IMR-90 (cell line): ENCODE data around the gene SIT1. TPM values are rescaled to one million over a fixed set of nuclear protein-coding genes. Genes with fewer than 3 reads are reported as not detected.

Source experiments
- ATAC-seq: fragments of 200-7000 bp; cut with Tn5 transposase; 2 replicates; pipeline ENCODE4 v1.9.1; 2020; ENCODE audit warnings: low read depth, mild to moderate bottlenecking, moderate library complexity
- BruUV-seq: library from RNA; stranded (reverse); fragments of 400-500 nt; replicated peaks from 2 replicates; lab custom pipeline; 2021; lab: Mats Ljungman, UMichigan
- CTCF ChIA-PET: fragments of 300-600 bp; formaldehyde crosslinking; extraction: SDS; loops from one replicate; lab custom pipeline; 2021; ENCODE audit warnings: antibody characterized with exemption; lab: Yijun Ruan, JAX
- POLR2A ChIA-PET: fragments of 300-600 bp; sonication (Branson Sonifier 250); formaldehyde crosslinking; loops from one replicate; lab custom pipeline; 2022; ENCODE audit warnings: antibody characterized with exemption; ENCODE audit not compliant: unreplicated experiment; lab: Charles Lee
- DNase-seq: peaks from one replicate; pipeline ENCODE4 v3.0.0; 2013
- H2AFZ ChIP-seq: replicated peaks from 2 replicates; pipeline ENCODE3; 2013; ENCODE audit warnings: low read length, mild to moderate bottlenecking; ENCODE audit not compliant: poor library complexity
- H2AK5ac ChIP-seq: 2 replicates; pipeline ENCODE4 v1.6.1; 2013; ENCODE audit warnings: low read depth, low read length, inconsistent platforms
- H2AK9ac ChIP-seq: replicated peaks from 2 replicates; pipeline ENCODE3; 2013; ENCODE audit warnings: mild to moderate bottlenecking, low read depth, low read length, moderate library complexity; ENCODE audit not compliant: poor library complexity
- H2BK120ac ChIP-seq: 2 replicates; pipeline ENCODE4 v1.6.1; 2013; ENCODE audit warnings: low read depth, low read length, inconsistent platforms
- H2BK15ac ChIP-seq: 3 replicates; pipeline ENCODE4 v1.6.1; 2013; ENCODE audit warnings: low read depth, low read length, inconsistent platforms
- H2BK20ac ChIP-seq: 2 replicates; pipeline ENCODE4 v1.6.1; 2013; ENCODE audit warnings: low read depth, mild to moderate bottlenecking, inconsistent platforms, low read length, moderate library complexity
- H2BK5ac ChIP-seq: 2 replicates; pipeline ENCODE4 v1.6.1; 2013; ENCODE audit warnings: mild to moderate bottlenecking, low read depth, low read length, inconsistent platforms; ENCODE audit not compliant: poor library complexity, severe bottlenecking
- H3K14ac ChIP-seq: replicated peaks from 2 replicates; pipeline ENCODE4 v1.6.1; 2013; ENCODE audit warnings: low read depth, low read length, inconsistent platforms
- H3K18ac ChIP-seq: 2 replicates; pipeline ENCODE4 v1.6.1; 2013; ENCODE audit warnings: low read depth, low read length, control low read depth
- H3K23ac ChIP-seq: 2 replicates; pipeline ENCODE4 v1.6.1; 2013; ENCODE audit warnings: low read depth, low read length, inconsistent platforms
- H3K27ac ChIP-seq: 2 replicates; pipeline ENCODE4 v1.5.1; 2013; ENCODE audit warnings: mild to moderate bottlenecking, control low read depth, low read length; ENCODE audit not compliant: insufficient read depth
- H3K27me3 ChIP-seq: 2 replicates; pipeline ENCODE4 v1.6.1; 2013; ENCODE audit warnings: low read length; ENCODE audit not compliant: control insufficient read depth, insufficient read depth
- H3K36me3 ChIP-seq: 2 replicates; pipeline ENCODE4 v1.6.1; 2013; ENCODE audit warnings: low read length, mixed read lengths; ENCODE audit not compliant: control insufficient read depth, insufficient read depth
- H3K4ac ChIP-seq: 2 replicates; pipeline ENCODE4 v1.6.1; 2013; ENCODE audit warnings: low read depth, low read length, inconsistent platforms
- H3K4me1 ChIP-seq: 2 replicates; pipeline ENCODE4 v1.6.1; 2013; ENCODE audit warnings: low read length, mixed read lengths; ENCODE audit not compliant: control insufficient read depth, insufficient read depth
- H3K4me2 ChIP-seq: 2 replicates; pipeline ENCODE4 v1.6.1; 2013; ENCODE audit warnings: low read depth, mild to moderate bottlenecking, control low read depth, low read length, moderate library complexity
- H3K4me3 ChIP-seq: 2 replicates; pipeline ENCODE4 v1.5.1; 2013; ENCODE audit warnings: low read depth, mild to moderate bottlenecking, control low read depth, low read length, moderate library complexity; ENCODE audit not compliant: insufficient read depth
- H3K56ac ChIP-seq: 2 replicates; pipeline ENCODE4 v1.6.1; 2013; ENCODE audit warnings: low read length, inconsistent platforms; ENCODE audit not compliant: insufficient read depth; ENCODE audit errors: extremely low read depth
- H3K79me1 ChIP-seq, 2 experiments: 2 replicates each; pipeline ENCODE4 v1.6.1; 2013; ENCODE audit warnings: low read length in 2 of 2, inconsistent platforms in 1 of 2, low read depth in 1 of 2
- H3K9ac ChIP-seq: 2 replicates; pipeline ENCODE4 v1.6.1; 2013; ENCODE audit warnings: low read depth, low read length, control low read depth
- H3K9me1 ChIP-seq: 2 replicates; pipeline ENCODE4 v1.6.1; 2013; ENCODE audit warnings: low read length, inconsistent platforms; ENCODE audit not compliant: insufficient read depth
- H3K9me3 ChIP-seq: 2 replicates; pipeline ENCODE4 v1.6.1; 2013; ENCODE audit warnings: low read length; ENCODE audit not compliant: control insufficient read depth, insufficient read depth
- H4K20me1 ChIP-seq: 2 replicates; pipeline ENCODE4 v1.6.1; 2013; ENCODE audit warnings: low read length, inconsistent platforms; ENCODE audit not compliant: insufficient read depth
- H4K5ac ChIP-seq: 2 replicates; pipeline ENCODE4 v1.6.1; 2013; ENCODE audit warnings: mild to moderate bottlenecking, low read depth, low read length, control low read depth
- H4K8ac ChIP-seq, 2 experiments: 2 replicates each; pipeline ENCODE4 v1.6.1; 2013; ENCODE audit warnings: low read depth in 2 of 2, low read length in 2 of 2, control low read depth in 1 of 2, inconsistent platforms in 1 of 2
- H4K91ac ChIP-seq: 2 replicates; pipeline ENCODE4 v1.6.1; 2013; ENCODE audit warnings: low read depth, low read length, inconsistent platforms; ENCODE audit not compliant: insufficient read depth
- CEBPB ChIP-seq: IDR thresholded peaks from 2 replicates; pipeline ENCODE4 v1.6.1; 2012; ENCODE audit warnings: low read depth, low read length, improper control_type of control experiment
- MXI1 ChIP-seq: IDR thresholded peaks from 2 replicates; pipeline ENCODE4 v1.6.1; 2012; ENCODE audit warnings: low read depth, mild to moderate bottlenecking, low read length, moderate library complexity, borderline replicate concordance
- WGBS, 2 experiments: methylation state at CpG; one replicate each; pipeline versions ENCODE4 v1.1.5 to v1.1.7; 2013; ENCODE audit warnings: missing lambda C conversion rate in 2 of 2; ENCODE audit not compliant: insufficient read length in 1 of 2; ENCODE audit errors: extremely low coverage in 2 of 2; 5-methylcytosine and 5-hydroxymethylcytosine counted together
- dilution Hi-C: fragments of 300-500 bp; cut with HindIII; formaldehyde crosslinking; loops from one replicate; pipeline ENCODE4 v1.14.3; 2018; ENCODE audit warnings: low sequenced_read_pairs; ENCODE audit not compliant: unreplicated experiment
- in situ Hi-C: fragments of 300-500 bp; cut with MboI; formaldehyde crosslinking; loops from 3 replicates; pipeline ENCODE4 v1.14.3; 2019; ENCODE audit warnings: low sequenced_read_pairs, inconsistent platforms, mixed read lengths
- intact Hi-C: fragments of 100-400 bp; cut with micrococcal nuclease; formaldehyde crosslinking; loops from 2 replicates; pipeline ENCODE4 v1.10.0; 2022
- polyA plus RNA-seq, 3 experiments: library from polyadenylated mRNA; depleted of rRNA; stranded (reverse); fragments of >200 nt; gene quantifications; 2 replicates each; pipeline ENCODE4 v1.2.3, GENCODE V29; 2012; ENCODE audit warnings: low replicate concordance in 1 of 3
- total RNA-seq: library from RNA; depleted of rRNA; stranded (reverse); fragments of >200 nt; gene quantifications from 2 replicates; pipeline ENCODE4 v1.2.3, GENCODE V29; 2012

Gene SIT1
- total and polyA plus RNA-seq, 2 of the 4 experiments (the other 2 are of a cell fraction): not detected

GRCh38 chr9:35666549-35666948, 15.8 kb upstream of the SIT1 start:
- Histone ChIP-seq H3K9ac (no peak overlapping the region), H3K4me1 (peaks cover 22% of the 10 kb centered on the region), H3K9me1 (peaks cover 29% of the 10 kb centered on the region), H3K18ac (no peak overlapping the region), H2BK15ac (peak overlapping the region; percentile 46; the same call in 2 of the 3 replicates), H2BK5ac (no peak overlapping the region), H3K79me1 (peaks cover 20 to 37% of the 10 kb centered on the region in 2 experiments; a peak in 3 of 4 replicates), H3K4me2 (no peak overlapping the region), H3K4me3 (no peak overlapping the region), H3K9me3 (no peaks in the 10 kb centered on the region), H4K8ac (peak overlapping the region in 1 of 2 experiments; percentile 63; a peak in 1 of 4 replicates), H3K23ac (0 out of 2 replicates have a peak overlapping the region, but pooled peaks have one; percentile 1), H2AFZ (no peak overlapping the region), H2BK20ac (no peak overlapping the region), H4K5ac (no peak overlapping the region), H3K36me3 (no peaks in the 10 kb centered on the region), H3K4ac (peak overlapping the region; percentile 12), H3K14ac (0 out of 2 replicates have a peak overlapping the region, but pooled peaks have one; percentile 0), H3K56ac (no peak overlapping the region), H4K91ac (peak overlapping the region; percentile 36; the same call in 1 of the 2 replicates), H3K27ac (no peak overlapping the region), H2BK120ac (0 out of 2 replicates have a peak overlapping the region, but pooled peaks have one; percentile 0), H4K20me1 (no peaks in the 10 kb centered on the region), H2AK5ac (peak overlapping the region; percentile 12; the same call in 1 of the 2 replicates), H3K27me3 (no peaks in the 10 kb centered on the region), H2AK9ac (no peak overlapping the region)
- intact Hi-C loops (no loop called here), in situ Hi-C loops (no loop called here), dilution Hi-C loops (no loop called here)
- no TSS peak for BruUV-seq
- WGBS, 2 experiments: 90% methylated on average over 2 of the region's 5 CpGs; no CpG with 5 or more reads in 1 of the 2 experiments
- ChIA-PET CTCF (no interaction called here), POLR2A (no interaction called here)
- DNase-seq (no peak), ATAC-seq (no peak)
- TF ChIP-seq MXI1 (no peak), CEBPB (no peak)
